ENCODE measurements around the gene LIMK2.

The LIMK2 gene

DNA sequence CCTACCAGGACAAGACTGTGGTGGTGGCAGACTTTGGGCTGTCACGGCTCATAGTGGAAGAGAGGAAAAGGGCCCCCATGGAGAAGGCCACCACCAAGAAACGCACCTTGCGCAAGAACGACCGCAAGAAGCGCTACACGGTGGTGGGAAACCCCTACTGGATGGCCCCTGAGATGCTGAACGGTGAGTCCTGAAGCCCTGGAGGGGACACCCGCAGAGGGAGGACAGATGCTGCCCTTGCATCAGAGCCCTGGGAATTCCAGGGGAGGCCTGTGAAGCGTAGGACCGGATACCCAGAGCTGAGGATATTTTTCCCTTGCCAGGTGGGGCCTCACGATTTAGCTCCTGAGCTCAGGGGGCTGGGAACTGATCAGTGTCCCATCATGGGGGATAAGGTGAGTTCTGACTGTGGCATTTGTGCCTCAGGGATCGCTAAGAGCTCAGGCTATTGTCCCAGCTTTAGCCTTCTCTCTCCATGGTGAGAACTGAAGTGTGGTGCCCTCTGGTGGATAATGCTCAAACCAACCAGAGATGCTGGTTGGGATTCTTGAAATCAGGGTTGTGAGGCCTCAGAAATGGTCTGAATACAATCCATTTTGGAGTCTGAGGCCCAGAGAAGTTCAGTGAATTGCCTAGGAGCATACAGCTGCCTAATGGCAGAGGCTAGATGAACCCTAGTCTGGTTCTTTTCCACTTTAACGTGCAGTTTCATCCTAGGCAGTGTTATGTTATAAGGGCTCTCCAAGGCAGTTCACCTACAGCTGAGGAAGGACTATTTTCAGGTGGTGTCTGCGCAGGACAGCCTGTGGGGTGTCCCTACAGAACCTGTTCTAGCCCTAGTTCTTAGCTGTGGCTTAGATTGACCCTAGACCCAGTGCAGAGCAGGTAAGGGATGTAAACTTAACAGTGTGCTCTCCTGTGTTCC, 60.7 kb downstream of the LIMK2 start:
- peak; percentile 28 for DNase-seq (ENCODE audit: low read depth)

DNA sequence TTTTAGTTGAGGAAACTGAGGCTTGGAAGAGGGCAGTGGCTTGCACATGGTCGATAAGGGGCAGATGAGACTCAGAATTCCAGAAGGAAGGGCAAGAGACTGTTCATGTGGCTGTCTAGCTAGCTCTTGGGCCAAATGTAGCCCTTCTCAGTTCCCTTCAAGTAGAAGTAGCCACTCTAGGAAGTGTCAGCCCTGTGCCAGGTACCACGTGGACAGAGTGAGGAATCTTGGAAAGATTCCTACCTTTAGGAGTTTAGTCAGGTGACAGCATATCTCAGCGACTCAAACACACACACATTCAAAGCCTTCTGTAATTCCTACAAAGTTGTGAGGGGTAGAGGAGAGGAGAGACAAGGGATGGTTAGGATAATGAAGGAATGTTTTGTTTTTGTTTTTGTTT, 61.9 kb downstream of the LIMK2 start:
- DNase-seq (ENCODE audit: low read depth) = no peak

DNA sequence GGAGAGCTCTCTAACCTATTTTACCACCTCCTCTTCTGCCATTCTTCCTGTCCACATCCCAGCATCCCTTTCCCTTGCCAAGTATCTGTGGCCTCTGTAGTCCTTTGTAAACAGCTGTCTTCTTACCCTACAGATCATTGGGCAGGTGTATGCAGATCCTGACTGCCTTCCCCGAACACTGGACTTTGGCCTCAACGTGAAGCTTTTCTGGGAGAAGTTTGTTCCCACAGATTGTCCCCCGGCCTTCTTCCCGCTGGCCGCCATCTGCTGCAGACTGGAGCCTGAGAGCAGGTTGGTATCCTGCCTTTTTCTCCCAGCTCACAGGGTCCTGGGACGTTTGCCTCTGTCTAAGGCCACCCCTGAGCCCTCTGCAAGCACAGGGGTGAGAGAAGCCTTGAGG, 62.9 kb downstream of the LIMK2 start:
- DNase-seq (ENCODE audit: low read depth) = no peak

DNA sequence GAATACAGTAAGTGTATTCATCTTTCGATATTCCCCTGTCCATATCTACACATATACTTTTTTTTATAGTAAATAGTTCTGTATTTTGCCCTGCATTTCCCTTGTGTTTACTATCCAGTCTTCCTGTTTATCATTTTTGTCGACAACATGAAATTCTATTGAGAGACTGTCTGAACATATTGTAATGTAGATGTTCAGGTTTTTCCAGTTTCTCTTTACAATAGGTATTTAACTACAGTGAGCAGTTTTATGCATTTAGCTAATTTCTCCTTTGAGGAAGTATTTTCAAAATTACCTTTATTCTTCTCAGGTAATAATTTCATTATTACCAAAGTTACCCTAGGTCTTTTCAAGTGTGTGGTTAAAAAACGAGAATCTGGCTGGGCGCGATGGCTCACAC, 63.5 kb downstream of the LIMK2 start:
- no peak for DNase-seq (ENCODE audit: low read depth)

DNA sequence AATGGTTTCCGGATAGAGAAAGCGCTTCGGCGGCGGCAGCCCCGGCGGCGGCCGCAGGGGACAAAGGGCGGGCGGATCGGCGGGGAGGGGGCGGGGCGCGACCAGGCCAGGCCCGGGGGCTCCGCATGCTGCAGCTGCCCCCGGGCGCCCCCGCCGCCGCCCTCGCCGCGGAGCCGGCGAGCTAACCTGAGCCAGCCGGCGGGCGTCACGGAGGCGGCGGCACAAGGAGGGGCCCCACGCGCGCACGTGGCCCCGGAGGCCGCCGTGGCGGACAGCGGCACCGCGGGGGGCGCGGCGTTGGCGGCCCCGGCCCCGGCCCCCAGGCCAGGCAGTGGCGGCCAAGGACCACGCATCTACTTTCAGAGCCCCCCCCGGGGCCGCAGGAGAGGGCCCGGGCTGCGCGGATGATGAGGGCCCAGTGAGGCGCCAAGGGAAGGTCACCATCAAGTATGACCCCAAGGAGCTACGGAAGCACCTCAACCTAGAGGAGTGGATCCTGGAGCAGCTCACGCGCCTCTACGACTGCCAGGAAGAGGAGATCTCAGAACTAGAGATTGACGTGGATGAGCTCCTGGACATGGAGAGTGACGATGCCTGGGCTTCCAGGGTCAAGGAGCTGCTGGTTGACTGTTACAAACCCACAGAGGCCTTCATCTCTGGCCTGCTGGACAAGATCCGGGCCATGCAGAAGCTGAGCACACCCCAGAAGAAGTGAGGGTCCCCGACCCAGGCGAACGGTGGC, 64.5 kb downstream of the LIMK2 start:
- no peak for DNase-seq (ENCODE audit: low read depth)

DNA sequence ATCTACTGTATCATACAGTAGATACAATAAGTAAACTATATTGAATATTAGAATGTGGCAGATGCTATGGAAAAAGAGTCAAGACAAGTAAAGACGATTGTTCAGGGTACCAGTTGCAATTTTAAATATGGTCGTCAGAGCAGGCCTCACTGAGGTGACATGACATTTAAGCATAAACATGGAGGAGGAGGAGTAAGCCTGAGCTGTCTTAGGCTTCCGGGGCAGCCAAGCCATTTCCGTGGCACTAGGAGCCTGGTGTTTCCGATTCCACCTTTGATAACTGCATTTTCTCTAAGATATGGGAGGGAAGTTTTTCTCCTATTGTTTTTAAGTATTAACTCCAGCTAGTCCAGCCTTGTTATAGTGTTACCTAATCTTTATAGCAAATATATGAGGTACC, 65.6 kb downstream of the LIMK2 start:
- no peak for DNase-seq (ENCODE audit: low read depth)

DNA sequence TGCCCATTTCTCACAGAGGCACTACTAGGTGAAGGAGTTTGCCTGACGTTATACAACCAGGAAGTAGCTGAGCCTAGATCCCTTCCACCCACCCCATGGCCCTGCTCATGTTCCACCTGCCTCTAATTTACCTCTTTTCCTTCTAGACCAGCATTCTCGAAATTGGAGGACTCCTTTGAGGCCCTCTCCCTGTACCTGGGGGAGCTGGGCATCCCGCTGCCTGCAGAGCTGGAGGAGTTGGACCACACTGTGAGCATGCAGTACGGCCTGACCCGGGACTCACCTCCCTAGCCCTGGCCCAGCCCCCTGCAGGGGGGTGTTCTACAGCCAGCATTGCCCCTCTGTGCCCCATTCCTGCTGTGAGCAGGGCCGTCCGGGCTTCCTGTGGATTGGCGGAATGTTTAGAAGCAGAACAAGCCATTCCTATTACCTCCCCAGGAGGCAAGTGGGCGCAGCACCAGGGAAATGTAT, 66.1 kb downstream of the LIMK2 start:
- DNase-seq (ENCODE audit: low read depth) = no peak

DNA sequence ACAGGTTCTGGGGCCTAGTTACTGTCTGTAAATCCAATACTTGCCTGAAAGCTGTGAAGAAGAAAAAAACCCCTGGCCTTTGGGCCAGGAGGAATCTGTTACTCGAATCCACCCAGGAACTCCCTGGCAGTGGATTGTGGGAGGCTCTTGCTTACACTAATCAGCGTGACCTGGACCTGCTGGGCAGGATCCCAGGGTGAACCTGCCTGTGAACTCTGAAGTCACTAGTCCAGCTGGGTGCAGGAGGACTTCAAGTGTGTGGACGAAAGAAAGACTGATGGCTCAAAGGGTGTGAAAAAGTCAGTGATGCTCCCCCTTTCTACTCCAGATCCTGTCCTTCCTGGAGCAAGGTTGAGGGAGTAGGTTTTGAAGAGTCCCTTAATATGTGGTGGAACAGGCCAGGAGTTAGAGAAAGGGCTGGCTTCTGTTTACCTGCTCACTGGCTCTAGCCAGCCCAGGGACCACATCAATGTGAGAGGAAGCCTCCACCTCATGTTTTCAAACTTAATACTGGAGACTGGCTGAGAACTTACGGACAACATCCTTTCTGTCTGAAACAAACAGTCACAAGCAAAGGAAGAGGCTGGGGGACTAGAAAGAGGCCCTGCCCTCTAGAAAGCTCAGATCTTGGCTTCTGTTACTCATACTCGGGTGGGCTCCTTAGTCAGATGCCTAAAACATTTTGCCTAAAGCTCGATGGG, 66.7 kb downstream of the LIMK2 start:
- DNase-seq (ENCODE audit: low read depth) = no peak

DNA sequence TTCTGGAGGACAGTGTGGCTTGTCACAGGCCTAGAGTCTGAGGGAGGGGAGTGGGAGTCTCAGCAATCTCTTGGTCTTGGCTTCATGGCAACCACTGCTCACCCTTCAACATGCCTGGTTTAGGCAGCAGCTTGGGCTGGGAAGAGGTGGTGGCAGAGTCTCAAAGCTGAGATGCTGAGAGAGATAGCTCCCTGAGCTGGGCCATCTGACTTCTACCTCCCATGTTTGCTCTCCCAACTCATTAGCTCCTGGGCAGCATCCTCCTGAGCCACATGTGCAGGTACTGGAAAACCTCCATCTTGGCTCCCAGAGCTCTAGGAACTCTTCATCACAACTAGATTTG, 67.2 kb downstream of the LIMK2 start:
- no peak for DNase-seq (ENCODE audit: low read depth)

DNA sequence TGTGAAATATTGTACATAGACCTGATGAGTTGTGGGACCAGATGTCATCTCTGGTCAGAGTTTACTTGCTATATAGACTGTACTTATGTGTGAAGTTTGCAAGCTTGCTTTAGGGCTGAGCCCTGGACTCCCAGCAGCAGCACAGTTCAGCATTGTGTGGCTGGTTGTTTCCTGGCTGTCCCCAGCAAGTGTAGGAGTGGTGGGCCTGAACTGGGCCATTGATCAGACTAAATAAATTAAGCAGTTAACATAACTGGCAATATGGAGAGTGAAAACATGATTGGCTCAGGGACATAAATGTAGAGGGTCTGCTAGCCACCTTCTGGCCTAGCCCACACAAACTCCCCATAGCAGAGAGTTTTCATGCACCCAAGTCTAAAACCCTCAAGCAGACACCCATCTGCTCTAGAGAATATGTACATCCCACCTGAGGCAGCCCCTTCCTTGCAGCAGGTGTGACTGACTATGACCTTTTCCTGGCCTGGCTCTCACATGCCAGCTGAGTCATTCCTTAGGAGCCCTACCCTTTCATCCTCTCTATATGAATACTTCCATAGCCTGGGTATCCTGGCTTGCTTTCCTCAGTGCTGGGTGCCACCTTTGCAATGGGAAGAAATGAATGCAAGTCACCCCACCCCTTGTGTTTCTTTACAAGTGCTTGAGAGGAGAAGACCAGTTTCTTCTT, 67.9 kb downstream of the LIMK2 start:
- no peak for DNase-seq (ENCODE audit: low read depth)

DNA sequence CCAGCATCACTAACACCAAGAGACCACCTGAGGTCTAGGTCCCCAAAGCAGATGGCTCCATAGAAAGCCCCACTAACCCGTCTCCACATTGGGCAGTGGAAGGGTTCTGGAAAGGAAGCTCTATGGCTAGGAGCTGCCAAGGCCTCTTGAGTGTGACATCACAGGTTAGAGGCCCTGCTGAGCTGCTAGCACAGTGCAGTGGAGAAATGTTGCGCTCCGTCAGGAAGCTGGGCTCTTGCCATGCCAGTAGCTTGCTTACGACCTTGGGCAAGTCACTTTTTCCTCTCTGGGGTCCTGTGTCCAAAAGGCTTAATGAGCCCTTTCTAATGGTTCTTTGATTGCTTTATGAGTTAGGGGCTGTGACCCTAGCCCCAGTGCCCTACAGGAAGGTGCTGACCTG, 69.6 kb downstream of the LIMK2 start:
- no peak for DNase-seq (ENCODE audit: low read depth)

DNA sequence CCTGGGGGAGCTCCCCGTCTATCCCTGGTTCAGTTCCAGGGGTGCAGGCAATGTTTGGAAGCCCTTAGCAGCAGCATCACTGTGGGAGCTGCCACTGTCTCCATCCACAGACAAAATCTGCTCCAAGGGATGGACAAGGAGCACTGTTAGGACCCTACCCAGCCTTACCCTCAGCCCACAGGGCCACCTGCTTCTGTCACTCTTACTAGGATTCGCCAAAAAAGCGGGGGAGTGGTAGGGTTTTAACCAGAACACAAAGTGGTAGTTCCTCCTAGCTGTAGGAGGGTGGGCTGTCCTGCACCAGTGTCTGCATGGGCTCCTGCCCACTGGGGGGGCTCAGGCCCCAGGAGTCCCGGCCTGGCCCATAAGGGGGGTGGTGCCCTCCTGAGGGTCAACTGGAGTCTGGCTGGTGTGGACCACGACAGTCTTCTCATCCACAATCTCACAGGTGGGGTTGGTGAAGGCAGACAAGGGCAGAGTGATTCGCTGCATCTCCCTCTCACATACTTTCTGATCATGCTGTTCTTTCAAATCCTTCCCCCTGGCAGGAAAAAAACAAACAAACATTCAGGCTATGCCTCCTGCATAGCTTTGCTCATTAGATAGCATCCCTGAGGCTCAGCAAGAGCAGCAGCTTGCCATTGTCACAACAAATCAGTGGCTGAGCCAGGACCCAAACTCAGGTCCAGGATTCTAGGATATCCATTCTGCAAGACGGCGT, 70.8 kb downstream of the LIMK2 start:
- DNase-seq (ENCODE audit: low read depth) = no peak

DNA sequence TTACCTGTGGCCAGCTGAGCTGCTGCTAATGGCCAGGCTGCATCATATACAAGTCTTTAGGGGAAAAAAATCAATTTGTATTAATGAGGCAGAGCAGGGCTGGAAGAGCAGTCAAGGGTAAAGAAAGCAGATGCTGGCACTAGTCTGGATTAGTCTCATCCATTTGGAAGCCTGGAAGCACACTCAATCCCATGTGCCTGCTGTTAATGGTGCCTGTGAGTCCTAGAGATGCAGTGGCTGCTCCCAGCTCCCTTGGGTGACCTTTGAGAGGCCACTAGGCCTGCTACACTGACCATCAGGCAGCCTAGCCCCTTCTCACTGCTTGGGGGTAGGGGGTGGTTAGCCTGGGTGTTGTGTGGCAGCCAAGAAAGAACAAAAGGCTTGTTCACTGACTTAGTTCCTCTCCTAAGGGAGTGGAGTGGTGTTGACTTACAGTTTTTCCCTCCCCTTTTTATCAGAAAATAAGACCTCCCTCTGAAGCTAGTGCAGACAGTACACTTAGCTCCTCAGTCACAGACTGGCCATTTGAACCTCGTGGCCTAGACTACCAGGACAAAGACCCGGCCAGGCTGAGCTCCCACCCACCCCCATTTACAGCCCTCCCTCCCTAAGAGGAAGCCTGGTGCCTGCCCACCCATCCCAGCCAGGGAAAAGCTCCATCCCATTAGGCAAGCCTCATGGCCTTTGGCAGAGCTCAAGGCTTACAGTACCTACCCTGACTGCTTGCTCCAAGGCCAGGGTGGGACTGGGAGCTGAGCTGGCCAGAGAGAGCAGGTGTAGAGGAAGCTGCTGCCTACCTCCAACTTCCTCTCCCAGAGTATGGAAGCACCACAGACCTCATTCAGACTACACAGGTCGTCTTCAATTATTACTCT, 72.4 kb downstream of the LIMK2 start:
- no peak for DNase-seq (ENCODE audit: low read depth)

DNA sequence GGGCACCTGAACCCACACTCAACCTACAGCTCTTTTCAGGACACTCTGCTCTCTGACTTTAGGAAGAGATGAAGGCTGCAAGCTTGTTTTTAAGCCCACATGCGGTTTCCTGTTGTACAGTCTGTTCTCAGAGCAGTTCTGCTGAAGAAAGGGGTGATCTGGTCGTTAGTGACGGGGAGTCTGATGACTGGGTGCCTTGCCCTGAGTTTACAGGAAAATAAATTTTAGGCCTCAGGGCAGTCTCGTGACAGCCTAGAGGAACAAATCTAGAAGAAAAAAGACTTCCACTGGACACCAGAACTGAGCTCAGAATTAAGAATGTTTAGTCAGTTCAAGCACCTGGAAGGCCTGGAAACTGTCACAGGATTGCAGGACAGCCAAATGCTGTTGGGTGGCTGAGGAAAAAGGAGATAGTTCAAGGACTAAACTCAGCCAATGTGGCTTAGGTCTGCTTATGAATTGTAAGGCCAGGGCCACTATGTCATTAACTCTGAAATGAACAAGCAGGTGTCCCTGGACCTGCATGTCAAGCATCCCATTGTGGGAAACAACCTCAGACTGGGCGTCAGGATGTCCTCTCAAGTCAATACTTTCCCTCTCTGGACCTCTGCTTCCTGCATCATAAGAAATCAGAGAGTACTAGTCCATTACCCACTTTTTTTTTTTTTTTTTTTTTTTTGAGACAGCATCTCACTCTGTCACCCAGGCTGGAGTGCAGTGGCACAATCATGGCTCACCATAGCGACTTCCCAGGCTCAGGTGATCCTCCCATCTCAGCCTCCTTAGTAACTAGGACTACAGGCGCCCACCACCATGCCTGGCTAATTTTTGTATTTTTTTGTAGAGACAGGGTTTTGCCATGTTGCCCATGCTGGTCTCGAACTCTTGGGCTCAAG, 74.5 kb downstream of the LIMK2 start:
- no peak for DNase-seq (ENCODE audit: low read depth)

DNA sequence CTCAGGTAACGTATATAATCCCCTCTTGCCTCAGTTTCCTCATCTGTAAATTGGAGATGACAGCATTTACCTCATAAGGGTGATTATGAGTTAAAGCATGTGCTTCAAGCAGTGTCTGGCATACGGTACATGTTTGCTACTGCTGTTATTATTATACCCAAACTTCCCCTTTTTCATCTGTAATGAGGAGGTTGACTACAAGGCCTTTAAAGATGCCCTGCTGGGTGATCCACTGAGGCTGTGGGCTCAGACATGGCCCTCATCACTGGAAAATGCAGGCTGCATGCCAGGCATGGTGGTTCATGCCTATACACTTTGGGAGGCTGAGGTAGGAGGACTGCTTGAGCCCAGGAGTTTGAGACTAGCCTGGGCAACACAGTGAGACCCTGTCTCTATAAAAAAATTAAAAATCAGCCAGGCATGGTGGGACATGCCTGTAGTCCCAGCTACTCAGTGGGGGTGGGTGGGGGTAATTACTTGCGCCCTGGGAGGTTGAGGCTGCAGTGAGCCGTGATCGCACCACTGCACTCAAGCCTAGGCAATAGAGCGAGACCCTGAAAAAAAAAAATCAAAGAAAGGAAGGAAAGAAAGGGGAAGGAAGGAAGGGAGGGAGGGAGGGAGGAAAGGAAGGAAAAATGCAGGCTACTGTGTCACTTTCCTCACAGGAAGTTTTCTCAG, 75.9 kb downstream of the LIMK2 start:
- DNase-seq (ENCODE audit: low read depth) = no peak

DNA sequence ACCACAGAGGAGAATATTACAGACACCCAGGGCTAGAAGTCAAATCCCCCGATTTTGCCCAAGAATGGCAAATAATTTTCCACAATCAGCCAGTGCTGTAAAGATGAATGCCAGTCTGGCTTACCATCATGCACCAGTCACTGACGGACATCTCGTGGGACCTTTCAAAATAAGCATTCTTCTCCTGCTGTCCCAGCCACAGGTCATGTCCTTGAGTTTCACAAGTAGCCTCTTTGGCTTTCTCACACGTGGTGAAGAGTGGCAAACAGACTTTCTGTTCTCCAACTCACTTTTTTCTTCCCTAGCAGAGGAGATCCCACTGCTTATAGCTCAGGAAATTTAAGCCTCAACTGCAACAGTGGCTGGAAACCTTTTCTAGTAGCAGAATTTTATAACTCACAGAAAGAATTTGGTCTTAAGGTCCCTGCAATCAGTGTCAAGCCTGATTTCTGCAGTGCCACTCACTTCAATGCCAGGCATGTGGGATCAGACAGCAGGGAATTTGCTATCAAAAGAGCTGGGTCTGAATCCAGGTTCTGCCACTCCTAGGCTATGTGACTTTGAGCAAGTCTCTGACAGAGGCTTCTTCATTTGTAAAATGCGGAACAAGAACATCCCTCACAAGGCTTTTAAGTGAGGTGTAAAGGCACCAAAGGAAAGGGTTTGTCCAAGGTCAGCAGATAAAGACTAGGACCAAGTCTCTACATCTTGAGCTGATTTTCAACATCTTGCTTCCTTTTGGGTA, 76.6 kb downstream of the LIMK2 start:
- no peak for DNase-seq (ENCODE audit: low read depth)

DNA sequence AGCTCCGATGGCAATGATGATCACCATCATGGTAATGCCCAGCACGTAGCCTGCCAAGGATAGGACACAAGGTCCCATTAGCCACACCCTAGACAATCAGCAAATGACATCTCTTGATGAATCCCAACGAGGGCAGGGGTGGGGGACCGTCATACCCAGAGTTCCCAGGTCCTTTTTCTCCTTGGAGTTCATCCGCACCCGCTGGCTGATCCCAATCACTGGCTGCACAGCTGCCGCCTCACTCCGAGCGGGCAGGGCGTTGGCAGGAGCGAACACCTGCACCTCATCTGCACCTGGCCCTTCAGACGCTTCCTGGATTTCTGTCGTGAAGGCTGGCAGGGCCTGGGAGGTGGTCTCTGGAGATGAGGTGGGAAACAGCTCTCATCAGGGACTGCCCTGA, 77.2 kb downstream of the LIMK2 start:
- DNase-seq (ENCODE audit: low read depth) = no peak
